NCI-H774 (cell line): Measurements from ENCODE around the gene COL6A1.
"Not testable (repeated sequence)": the region's sequence is repeated elsewhere in the genome, so short reads cannot be mapped to it uniquely, and the experiment has no call there.

Experiments
- DNase-seq: peaks from one replicate; lab custom pipeline; 2025; lab: John Stamatoyannopoulos, UW

The COL6A1 gene

GRCh38 chr21:45995686-45996179 is 14.2 kb downstream of the COL6A1 start:
- no peak for DNase-seq

- no peak for DNase-seq
These were observed 15.0 kb downstream of the COL6A1 start for GRCh38 chr21:45996311-45997204.

GRCh38 chr21:45997205-45997494 is 15.6 kb downstream of the COL6A1 start:
- DNase-seq: no peak

GRCh38 chr21:45997495-45998275 is 16.1 kb downstream of the COL6A1 start:
- DNase-seq: no peak

- no peak for DNase-seq
These were observed 16.7 kb downstream of the COL6A1 start for GRCh38 chr21:45998276-45998701.

- no peak for DNase-seq
These were observed 17.5 kb downstream of the COL6A1 start for GRCh38 chr21:45998871-45999580.

GRCh38 chr21:45999581-46000181 is 18.1 kb downstream of the COL6A1 start:
- no peak for DNase-seq

GRCh38 chr21:46000182-46000730 is 18.7 kb downstream of the COL6A1 start:
- DNase-seq: no peak

GRCh38 chr21:46000731-46001641 is 19.4 kb downstream of the COL6A1 start:
- no peak for DNase-seq

- DNase-seq: no peak
These were observed 20.5 kb downstream of the COL6A1 start for GRCh38 chr21:46001821-46002681.

GRCh38 chr21:46002841-46003574 is 21.4 kb downstream of the COL6A1 start:
- no peak for DNase-seq

GRCh38 chr21:46003575-46004007 is 22.0 kb downstream of the COL6A1 start:
- no peak for DNase-seq

- no peak for DNase-seq
These were observed 22.7 kb downstream of the COL6A1 start for GRCh38 chr21:46004168-46004861.

GRCh38 chr21:46005081-46005480 is 23.5 kb downstream of the COL6A1 start:
- DNase-seq: no peak

GRCh38 chr21:46005481-46005881 is 23.9 kb downstream of the COL6A1 start:
- no peak for DNase-seq

GRCh38 chr21:46005894-46006546 is 24.4 kb downstream of the COL6A1 start:
- DNase-seq: not testable (repeated sequence)
